HCEC 1CT (cell line): ENCODE measurements around the gene FPGS.
"Not testable (repeated sequence)": the region's sequence is repeated elsewhere in the genome, so short reads cannot be mapped to it uniquely, and the experiment has no call there.

Source experiments
- DNase-seq: peaks from one replicate; pipeline ENCODE4 v3.0.0-alpha.2; 2017

The FPGS gene

DNA sequence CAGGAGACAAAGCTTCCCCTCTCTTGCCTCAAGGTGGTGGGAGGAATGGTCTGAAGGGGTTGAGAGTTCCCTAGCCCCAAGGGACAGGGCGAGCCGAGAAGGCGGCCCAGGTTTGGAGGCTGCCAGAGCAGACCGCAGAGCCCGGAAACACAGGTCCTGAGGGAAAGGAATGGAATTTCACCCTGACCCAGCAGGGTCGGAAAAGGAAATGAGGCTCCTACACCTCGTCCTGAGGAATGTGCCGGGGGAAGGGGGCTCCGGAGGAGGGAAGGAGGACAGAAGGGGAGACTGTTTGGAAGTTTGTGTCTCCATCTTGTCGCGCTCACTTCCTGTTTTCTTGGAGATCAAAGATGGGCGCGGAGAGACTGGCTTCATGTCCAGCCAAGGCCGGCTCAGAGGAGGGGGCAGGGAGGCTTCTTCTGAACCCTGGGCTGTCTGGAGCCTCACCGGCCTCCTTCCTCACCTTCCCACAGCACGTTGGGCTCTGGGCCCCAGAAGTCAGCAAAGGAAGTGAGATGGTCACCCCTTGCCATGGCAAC is 42.2 kb downstream of the FPGS start:
- no peak for DNase-seq

DNA sequence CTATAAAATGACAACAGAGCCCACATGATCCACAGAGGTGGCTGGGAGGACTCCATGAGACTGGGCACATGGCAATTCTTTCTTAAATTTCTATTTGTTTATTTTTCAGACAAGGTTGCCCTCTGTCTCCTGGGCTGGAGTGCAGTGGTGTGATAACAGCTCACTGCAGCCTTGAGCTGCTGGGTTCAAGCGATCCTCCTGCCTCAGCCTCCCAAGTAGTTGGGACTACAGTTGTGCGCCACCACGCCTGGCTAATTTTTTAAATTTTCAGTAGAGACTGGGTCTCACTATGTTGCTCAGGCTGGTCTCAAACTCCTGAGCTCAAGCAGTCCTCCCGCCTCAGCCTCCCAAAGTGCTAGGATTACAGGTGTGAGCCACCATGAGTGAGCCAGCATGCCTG is 42.9 kb downstream of the FPGS start:
- not testable (repeated sequence) for DNase-seq

DNA sequence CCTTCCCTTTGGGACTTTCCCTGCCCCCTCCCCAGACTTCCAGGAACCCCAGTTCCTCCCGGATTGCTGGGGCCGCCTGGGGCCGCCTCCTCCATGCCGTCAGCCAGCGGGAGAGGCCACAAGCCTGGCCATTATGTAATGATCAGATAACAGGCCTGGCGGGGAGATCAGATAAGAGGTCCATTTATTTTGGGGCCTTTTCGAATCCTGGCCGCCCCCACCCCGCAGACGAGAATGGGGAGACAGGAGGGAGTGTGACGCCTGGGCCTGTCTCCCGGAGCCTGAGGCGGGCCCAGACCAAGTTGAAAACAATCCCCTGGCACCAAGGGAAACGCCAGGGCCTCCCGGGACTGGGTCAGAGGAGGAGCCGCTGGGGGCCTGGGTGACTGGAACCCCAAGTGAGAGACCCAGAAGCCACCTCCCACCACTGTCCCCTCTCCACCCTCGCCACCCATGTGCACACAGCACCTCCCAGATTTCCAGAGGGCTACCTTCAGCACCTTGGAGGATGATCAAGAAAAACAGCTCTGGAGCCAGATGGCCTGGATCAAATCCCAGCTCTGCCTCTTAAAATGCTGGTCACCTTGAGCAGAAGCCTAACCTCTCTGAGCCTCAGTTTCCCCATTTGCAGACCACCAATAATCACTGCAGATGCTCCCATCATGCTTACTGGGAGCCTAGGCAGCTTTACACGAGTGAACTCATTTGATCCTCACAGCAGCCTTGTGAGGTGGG is 43.9 kb downstream of the FPGS start:
- no peak for DNase-seq

DNA sequence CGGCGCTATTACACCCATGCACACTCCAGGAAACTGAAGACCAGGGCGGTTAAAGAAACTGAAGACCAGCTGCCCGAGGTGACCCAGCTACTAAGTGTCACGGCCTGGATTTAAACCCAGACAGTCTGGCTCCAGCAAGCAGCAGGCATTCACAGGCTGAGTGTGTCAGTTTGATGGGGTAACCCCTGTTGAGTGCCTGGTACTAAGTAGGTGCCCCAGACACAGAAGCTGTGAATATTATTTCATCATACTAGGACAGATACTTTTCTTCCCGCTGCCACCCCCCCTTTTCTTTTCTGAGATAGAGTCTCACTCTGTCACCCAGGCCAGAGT is 44.5 kb downstream of the FPGS start:
- no peak for DNase-seq

DNA sequence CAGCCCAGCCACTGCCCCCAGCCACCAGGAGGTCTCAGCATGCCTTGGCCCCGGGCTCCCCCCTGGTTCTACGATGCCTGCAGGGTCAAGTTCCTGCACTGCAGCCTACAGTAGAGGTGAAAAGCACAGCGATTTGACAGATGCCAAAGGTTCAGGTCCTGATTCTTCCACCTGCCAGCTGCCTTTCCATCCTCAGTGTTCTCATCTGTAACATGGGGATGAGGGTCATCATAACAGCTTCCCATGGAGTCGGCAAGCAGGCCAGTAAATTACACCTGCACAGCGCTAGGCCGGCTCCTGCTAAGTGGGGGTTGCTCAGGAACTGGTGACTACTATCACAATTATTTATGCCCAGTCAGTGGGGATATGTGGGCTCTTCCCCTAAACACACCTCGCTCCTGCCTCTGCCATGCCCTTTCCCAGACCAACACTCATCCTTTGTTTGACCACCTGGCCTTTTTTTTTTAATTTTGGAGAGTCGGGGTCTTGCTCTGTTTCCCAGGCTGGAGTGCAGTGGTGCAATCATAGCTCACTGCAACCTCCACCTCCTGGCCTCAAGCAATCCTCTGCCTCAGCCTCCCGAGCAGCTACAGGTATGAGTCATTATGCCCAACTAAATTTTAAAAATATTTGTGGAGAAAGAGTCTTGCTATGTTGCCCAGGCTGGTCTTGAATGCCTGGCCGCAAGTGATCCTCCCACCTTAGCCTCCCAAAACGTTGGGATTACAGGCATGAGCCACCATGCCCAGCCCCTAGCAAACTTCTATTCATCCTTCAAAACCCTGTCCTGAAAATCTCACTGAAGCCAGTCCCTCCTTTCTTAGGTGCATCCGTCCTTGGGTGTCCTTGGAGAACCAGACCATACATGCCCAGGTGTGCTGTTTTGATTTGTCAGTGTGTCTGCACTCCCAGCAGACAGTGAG is 45.4 kb downstream of the FPGS start:
- DNase-seq = no peak

DNA sequence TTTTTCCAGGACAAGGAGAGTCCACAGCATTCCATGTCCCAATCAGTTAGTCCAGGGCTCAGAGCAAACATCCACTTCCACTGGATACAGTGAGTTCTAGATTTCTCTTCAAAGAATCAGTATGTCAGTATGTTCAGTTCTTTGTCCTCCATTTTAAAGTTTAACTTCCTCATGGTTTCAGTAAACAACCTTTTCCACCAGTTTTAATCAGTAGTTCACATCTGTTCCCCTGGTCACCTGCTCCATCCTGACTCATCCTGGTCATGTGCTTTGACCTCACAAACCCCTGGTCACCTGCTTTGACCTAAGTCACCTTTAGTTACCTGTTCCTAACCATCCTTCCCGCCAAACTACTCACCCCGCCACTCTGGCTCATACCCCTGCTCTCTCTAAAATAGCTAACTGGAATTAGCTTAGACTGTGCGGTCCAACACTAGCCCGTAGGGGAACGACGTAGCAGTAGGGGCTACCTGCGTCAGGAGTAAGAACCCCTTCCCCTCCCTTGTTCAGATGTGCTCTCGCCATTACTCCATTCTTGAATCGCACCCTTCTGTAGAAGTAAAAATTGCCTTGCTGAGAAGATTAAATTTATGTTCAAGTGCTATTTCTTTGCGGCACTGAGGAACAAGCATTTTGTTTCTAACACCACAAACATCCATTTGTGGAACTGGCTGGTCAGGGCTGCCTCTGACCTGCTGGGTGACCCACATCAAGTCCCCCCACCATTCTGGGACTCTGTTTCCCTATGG is 46.2 kb downstream of the FPGS start:
- DNase-seq = no peak

DNA sequence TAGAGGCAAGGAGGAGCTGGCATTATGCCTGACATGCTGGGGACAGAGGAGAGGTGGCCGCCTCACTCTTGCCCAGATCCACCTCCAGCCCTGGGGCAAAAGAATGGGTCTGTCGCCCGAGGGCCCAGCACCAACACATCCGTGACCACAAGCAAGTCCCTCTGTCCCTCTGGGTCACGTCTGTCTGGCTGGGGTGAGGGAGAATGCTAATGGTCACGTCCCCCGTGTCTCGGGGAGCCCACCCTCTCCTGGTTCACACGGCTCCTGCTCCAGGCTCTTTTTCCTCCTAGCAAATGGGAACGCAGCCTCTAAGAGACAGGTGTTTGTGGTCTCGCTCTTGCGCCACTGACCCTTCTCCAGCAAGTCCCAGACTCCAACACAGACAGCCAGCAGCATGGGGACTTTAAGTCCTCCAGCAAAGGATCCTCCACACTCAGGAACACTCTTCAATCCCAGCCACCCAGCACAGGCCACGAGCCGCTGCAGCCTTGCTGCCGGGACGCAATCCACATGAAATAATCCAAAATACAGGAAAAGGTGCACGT is 47.7 kb downstream of the FPGS start:
- no peak for DNase-seq

DNA sequence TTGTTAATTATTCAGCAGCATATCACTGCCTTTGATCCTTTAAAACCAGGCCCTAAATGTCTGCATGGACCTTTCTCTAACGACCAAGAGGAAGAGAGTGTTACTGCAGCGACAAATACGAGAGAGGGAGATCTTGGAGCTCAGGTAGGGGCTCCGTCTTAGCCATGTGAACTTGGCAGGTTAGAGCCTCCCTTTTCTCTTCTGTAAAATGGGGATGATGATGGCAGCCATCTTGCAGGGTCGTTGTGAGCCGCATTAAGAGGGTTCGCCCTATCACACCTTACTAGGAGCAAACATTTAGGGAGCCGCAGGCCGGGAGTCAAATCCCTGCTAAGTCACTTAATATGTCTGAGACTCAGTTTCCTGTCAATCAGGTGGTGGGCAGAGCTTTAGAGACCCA is 50.1 kb downstream of the FPGS start:
- no peak for DNase-seq

DNA sequence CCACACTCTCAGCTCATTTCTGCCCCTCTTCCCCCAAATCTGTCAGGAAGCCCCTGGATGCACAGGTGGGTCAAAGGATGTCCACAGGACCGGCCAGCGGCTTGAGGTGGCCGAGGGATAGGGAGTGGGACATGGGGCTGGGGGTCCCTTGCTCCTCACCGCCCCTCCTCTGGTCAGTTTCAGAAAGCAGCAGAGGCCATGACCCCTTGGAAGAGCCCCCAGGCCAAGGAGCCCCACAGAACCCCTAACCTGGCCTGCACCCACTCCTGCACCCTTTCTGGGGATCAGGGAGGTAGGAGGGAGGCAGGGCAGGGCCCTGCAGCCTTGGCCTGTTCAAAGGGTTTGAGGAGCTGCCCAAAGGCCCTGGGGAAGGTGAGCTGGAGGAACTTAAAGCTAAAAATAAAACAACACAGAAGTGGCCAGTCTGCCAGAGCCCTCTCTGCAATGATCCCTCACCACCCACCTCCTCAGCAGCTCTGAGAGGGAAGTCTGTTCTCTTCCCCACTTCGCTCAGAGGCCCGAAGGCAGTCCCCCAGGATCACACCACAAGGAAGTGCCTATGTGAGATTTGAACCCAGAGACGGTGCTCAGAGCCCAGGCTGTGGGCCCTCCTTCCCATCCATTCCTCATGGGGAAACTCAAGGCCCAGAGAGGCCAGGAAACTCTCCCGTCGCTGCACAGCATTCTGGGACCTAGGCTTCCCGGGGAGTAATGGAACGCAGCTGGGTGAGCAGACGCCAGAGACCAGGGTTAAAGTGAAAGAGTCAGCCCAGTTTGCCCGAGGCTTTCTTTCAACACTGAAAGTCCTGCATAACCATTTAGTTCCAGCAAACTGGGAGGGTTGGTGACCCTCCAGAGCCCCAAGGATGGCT is 50.9 kb downstream of the FPGS start:
- DNase-seq = no peak

DNA sequence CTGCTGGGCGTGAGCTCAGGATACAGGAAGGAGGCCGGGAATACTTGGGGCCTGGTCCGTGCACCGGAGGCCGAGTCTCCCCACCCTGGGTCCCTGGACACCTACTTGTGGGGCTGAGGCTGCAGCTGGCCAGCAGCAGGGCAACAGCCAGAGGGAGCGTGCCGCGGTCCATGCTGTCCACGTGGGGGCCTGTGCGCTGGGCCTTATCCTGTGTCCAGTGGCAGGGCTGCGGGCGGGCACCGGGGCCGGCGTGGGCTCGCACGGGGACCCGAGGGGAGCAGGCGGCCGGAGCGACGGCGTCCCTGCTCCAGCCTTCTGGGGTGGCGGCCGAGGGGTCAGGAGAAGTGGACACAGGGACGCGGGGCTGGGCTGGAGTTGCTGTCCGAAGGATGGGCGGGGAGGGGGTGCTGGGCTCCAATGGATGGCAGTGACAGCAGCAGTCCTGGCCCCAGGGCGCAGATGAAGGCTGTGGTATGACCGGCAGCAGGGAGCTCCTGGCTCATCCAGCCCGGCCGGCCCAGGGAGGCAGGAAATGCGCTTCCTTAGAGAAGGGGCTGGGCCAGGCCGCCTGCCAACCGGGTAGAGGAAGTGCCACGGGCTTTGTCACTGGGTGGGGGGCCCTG is 51.6 kb downstream of the FPGS start, which contains the start of gene ENG:
Gene ENG (minus strand): TSS at position 475 of the 623 bp plus-strand sequence. CDS start 303 bp downstream, at position 172.
- peak; percentile 65 for DNase-seq

DNA sequence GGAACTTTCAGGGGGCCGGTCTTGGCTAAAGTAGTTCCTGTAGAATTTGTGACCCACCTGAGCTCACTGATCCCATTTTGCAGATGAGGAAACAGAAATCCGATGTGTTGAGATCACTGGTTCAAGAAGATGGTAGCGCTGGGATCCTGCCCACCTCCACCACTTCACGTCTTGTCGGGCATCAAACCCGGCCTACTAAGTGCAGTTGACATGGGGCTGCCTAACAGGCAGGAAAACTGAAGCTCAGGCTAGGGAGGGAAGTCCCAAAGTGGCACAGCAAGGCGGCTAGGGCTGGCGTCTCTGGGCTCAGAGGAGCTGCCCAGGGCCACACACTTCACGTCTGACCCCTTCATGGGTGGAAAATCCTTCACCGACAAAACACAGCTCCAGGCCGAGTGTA is 52.3 kb downstream of the FPGS start:
- no peak for DNase-seq

DNA sequence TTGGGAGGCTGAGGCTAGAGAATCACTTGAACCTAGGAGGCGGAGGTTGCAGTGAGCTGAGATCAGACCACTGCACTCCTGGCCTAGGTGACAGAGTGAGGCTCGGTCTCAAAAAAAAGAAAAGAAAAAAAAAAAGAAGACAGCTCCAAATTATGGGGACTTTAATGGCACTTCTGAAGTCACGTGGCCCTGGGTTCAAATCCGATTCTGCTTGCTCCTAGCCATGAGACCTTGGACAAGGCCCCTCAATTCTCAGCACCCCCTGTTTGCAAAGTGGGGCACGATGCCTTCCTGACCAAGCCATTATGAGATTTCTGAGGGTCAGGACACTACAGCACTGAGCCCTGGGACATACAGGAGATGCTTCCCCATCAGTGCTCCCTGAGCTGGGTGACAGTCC is 52.8 kb downstream of the FPGS start:
- DNase-seq = no peak

DNA sequence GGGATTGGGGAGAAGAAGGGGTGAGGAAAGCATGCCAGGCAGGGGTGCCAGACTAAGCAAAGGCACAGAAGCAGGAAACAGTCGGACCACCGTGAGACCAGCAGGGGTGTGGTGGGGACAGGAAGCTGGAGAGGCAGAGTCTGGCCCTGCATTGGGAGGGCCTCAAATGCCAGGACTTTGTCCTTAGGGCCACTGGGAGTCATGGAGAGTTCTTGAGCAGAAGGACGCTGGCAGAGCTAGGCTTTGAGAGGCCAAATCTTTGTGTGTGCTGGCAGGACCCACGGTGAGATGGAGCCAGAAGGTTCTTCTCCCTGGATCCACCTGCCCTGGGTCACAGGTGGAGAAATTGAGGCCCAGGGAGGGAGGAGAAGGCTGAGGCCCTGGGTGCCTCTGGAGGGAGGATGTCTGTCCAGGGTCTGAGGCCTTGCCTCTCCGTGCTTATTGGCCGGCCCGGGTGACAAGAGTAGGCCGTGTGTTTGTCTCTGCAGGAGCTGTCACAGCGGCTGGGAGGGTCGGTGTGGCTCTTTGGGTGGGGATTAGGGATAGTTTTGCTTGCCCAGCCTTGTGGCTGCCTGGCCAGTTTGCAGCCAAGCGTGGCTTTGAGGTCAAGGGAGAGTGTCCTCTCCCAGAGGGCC is 53.5 kb downstream of the FPGS start:
- DNase-seq = no peak

DNA sequence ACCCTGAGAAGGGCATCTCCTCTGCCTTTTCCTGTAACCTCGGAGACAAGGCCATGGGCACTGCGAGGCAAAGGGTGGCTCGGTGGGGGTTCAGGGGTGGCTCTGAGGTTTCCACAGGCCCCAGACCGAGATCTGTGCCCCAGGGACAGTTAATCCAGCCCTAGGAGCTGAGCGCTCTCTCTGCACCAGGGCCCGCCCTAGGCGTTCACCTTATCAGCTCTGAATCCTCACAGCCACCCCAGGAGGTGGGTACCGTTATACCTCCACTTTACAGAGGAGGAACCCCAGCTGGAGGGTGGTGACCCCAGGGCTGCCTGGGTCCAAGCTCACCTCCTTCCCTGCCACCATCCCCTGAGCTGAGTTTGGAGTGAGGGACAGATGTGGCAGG is 54.0 kb downstream of the FPGS start:
- no peak for DNase-seq

DNA sequence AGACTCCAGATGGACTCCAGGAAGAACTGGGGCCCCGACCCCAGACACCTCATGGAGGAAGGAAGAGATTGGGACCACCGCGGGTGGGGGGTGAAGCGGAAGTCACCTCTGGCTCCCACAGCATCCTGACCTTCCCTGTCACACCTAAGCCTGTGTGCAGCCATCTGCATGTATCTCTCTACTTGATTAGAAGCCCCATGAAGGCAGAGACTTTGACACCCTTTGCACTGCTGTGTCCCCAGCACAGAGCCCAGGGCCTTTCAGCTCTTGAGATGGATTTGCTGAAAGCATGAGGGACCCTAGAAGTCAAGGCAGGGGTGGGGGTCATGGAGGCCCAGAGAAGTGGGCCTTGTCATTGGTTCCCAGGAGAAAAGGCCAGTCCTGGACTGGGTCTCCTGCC is 54.6 kb downstream of the FPGS start:
- no peak for DNase-seq

DNA sequence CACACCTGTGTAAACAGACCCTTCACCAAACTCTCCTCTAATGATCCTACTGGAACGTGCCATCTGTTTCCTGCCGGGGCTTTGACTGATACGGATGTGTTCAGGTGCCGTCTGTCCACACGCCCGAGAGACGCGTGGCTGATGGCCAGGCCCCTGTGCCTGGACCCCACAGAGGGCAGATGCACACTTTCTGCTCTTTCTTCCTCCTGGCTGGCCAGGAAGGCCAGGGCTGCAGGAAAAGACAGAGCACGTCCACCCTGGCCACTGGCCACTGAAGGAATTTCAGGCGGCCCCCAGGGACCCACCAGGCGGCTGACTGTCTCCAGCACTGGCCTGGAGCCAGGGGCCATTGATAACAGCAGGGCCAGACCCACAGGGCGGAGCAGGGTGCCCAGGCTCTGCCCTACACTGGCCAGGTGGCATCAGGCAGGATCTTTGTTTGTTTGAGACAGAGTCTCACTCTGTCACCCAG is 55.4 kb downstream of the FPGS start:
- no peak for DNase-seq

DNA sequence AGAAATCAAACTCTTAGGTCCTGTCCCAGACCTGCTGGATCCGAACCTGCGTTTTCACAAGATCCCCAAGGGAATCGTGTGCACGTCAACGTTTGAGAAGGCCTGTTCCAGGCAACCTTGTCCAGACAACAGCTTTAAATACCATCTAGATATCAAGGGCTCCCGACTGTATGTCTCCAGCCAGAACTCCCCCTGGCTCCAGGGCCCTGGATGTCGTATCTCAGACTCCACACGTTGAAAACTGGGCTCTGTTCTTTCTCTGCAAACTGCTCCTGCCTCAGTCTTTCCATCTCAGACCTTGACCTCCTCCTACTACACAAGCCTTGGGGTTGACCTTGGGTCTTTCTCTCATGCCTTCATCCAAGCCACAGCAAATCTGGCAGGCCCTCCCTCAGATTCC is 57.6 kb downstream of the FPGS start:
- no peak for DNase-seq

DNA sequence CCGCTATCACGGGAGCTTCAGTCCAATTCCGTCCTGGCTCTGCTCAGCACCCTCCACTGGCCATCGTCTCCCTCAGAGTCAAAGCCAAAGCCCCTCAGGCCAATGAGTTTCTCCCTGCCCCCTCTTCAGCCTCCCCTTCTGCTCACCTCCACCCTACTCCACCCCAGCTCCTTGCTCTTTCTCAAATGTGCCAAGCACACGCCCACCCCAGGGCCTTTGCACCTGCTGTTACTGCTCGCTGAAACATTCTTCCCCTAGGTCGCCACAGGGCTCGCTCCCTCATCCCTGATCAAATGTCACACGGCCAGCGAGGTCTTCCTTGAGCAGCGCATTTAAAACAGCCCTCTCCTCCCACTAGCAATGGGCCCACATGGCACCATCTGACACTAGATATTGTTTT is 58.1 kb downstream of the FPGS start:
- no peak for DNase-seq

DNA sequence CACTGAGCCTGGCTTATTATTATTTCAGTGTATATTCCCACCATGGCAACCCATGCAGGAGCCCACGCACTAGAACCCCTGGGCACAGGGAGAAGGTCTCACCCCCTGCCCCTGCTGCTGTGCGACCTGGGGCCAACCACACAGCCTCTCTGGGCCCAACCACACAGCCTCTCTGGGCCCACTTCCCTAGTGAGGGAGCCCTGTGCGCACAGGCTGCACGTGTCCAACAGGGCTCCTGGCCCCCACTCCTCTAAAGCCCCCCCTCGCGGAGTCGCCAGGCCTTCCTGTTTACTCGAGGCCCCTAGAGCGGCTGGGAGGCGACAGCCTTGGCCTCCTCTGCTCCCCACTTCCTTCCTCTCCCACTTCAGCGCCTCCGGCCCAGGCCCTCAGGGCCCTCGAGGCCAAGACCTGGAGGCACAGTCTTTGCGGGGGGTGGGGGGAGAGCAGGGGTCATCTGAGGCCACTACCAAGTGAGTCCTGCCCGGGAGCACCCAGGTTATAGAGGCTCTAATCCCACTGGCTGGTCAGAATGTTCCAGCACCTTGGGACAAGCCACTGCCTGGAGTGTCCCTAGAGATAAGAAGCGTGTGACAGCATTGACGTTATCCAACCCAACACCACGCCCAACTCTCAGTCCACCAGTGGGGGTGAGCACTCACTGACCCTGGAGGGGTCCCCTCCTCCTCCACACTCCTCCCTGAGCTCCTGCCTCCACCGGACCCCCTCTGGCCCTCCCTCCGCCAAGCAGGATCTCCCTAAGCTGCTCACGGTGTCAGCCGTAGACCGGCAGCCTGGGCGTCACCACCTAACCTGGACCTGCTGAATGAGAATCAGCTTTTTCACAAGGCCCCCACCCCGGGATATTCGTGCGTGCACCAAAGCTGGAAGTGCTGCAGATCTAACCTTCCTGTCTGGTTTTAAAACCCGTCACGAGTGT is 59.7 kb downstream of the FPGS start:
- DNase-seq = no peak

DNA sequence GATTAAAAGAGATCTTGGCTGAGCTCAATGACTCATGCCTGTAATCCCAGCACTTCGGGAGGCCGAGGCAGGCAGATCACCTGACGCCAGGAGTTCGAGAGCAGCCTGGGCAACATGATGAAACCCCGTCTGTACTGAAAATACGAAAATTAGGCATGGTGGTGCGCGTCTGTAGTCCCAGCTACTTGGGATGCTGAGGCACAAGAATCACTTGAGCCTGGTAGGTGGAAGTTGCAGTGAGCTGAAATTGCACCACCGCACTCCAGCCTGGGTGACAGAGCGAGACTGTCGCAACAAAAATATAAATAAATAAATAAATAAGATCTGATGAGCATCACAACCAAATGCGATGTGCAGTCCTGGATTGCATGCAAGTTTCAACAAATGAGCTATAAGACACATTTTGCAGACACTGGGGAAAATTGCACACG is 60.5 kb downstream of the FPGS start:
- no peak for DNase-seq
